GM18520 (cell line): ENCODE results near the gene RAB18.
"Not testable (repeated sequence)": the region's sequence is repeated elsewhere in the genome, so short reads cannot be mapped to it uniquely, and the experiment has no call there.

Source experiments
- ATAC-seq: cut with Tn5 transposase; IDR thresholded peaks from one replicate; pipeline ENCODE4 v1.9.1; 2021; ENCODE audit not compliant: unreplicated experiment

RAB18 gene

GRCh38 chr10:27504007-27504807 lies at the start of gene RAB18:
RAB18 (plus strand) TSS chr10:27504304; CDS start chr10:27504370, 66 bp downstream.
- peak; percentile 93 for ATAC-seq

DNA sequence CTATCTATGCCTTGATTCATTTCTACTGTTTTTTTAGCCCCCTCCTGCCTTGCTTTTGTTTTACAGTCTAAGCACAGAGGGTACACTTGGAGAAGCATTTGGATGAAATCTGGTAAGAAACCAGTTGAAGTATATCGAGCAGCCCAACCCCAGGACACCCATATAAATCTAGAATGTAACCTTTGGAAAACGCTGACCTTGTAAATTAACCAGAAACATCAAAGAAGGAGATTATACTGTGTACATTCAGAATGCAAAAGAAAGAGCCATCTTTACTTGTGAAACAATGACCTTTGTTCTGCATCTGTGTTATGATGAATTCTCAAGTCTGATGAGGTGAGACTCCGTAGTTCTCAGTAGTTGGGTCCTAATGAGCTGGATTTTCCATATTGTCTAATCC lies 49.3 kb upstream of the RAB18 start:
- no peak for ATAC-seq

GRCh38 chr10:27457261-27457945 lies 46.7 kb upstream of the RAB18 start:
- no peak for ATAC-seq

GRCh38 chr10:27457966-27458365 lies 46.1 kb upstream of the RAB18 start:
- ATAC-seq, result no peak

GRCh38 chr10:27461312-27461711 lies 42.8 kb upstream of the RAB18 start:
- no peak for ATAC-seq

DNA sequence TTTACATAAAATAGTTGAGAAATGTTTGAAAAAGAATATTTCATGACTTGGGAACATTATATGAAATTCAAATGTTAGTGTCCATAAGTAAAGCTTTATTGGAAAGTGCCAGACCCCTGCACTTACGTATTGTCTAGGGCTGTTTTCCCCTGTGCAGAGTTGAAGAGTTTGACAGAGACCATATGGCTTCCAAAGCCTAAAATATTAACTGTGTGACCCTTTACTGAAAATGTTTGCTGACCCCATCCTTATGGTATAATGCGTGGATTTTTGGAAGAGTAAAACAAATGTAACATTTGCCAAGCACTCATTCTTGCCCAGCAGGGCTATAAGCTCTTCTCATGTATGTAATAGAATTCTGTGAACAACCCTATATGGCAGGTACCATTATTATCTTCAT lies 40.1 kb upstream of the RAB18 start:
- ATAC-seq, result no peak

GRCh38 chr10:27464993-27465392 lies 39.1 kb upstream of the RAB18 start:
- ATAC-seq, result no peak

DNA sequence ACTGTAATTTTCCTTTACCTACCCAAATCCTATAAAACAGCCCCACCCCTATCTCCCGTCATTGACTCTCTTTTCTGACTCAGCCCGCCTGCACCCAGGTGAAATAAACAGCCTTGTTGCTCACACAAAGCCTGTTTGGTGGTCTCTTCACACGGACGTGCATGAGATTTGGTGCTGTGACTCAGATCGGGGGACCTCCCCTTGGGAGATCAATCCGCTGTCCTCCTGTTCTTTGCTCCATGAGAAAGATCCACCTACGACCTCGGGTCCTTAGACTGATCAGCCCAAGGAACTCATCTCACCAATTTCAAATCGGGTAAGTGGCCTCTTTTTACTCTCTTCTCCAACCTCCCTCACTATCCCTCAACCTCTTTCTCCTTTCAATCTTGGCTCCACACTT lies 38.5 kb upstream of the RAB18 start:
- not testable (repeated sequence) for ATAC-seq

DNA sequence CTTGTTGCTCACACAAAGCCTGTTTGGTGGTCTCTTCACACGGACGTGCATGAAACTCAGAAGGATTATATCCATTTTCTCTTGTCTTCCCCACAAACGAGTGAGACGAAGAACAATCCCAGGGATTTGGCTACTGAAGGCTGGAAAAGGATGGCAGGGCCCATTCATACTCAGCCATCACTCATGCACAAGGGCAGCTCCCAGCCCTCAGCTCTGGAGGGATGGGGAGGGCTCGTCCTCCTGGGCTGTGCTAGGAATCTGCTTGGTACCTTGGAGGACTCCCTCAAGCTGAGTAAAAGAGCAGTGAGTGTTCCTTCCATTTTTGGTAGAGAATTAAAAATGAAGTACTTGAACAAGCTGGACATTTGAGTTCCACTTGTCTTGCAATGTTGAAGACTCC lies 33.2 kb upstream of the RAB18 start:
- no peak for ATAC-seq

DNA sequence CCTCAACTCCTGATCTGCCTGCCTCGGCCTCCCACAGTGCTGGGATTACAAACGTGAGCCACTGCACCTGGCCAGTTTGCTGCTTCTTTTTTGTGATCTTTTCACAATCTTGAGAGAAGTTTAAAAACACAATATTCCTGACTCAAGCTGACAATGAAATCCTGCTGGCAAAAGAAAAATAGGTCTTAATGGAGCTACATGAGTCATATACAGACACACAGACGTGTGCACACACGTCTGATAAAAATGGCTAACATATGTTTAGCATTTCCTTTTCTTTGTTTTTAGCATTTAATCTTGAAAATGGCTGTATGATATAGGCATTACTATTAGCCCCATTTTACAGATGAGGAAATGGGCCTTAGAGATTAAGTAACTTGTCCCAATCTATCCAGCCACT lies 29.4 kb upstream of the RAB18 start:
- ATAC-seq, result no peak

- no peak for ATAC-seq
These were observed 25.1 kb upstream of the RAB18 start for GRCh38 chr10:27479016-27479415.

GRCh38 chr10:27481486-27481885 lies 22.6 kb upstream of the RAB18 start:
- ATAC-seq, result no peak

DNA sequence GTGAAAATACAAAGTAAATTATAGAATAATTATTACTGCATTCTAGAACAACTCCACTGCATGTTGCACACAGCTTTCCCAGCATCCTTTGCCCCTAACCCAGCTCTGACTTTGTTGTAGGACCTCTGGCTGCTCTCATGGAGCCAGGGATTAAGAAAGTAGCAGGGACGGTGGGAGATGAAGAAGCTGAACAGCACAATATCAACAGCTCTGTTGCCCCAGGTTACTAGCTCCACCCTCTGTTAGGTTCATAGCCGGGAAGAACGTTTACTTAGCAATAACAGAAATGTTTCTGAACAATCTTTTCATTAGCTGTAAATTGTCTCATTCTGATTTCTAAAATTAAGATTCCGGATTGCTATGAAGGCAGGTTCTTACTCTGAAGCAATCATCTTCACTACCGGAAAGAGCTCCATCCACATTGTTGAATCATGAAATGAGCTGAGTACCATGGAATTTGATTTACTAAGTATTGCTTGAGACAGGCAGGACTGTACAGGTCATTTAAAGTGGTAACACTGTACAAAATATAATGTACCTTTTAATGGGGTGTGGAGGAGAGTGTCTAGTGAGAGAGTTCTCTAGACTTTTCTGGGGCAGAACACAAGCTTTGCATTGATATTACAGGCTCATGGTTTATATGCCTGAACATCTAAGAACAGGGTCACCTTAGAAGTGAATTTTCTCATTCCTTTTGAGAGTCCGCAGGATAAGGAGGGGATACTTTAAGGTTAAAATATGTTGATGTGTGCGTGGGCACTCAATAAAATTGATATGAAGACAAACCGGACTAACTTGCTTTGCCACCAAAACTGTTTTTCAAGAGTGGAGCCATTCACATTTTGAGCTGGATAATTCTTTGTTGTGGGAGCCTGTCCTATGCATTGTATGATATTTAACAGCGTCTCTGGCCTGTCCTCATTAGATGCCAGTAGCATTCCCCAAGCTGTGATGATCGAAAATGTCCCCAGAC lies 20.8 kb upstream of the RAB18 start:
- no peak for ATAC-seq

DNA sequence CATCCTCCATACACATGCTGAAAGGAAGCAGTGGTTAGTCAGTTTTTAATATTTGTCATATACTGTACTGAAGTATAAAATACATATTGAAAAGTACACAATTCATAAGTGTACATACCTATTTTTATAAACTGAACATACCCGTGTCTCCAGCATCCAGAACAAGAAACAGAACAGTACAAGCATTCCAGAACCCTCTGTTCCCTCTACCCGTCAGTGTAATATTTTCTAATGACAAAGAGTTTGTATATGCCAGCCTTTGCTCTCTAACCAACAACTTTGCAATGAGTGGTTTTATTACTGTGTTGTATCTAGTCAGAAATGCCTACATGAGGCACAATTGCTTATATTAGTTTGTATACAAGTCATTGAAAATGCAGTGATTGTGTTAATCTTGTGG lies 18.7 kb upstream of the RAB18 start:
- no peak for ATAC-seq

GRCh38 chr10:27485986-27486385 lies 18.1 kb upstream of the RAB18 start:
- ATAC-seq, result no peak

DNA sequence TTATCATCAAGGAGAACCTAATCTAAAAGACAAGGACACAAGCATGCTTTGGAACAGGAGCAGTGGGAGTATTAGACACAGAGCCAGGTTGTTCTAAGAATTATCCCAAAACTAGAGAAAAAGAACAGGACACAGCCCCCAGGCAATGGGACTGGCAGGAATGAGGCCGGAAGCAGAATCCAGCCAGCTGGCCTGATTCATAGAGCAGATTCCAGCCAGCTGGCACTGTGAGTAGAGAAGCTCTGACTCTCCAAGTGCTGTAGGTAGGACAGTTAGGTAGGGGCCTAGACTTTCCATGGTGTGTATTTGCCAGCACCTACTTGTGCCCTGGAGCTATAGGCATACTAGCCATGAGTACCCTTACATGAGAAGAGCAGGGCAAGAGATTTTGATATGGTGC lies 13.3 kb upstream of the RAB18 start:
- no peak for ATAC-seq

GRCh38 chr10:27494116-27494805 lies 9.8 kb upstream of the RAB18 start:
- ATAC-seq, result no peak

DNA sequence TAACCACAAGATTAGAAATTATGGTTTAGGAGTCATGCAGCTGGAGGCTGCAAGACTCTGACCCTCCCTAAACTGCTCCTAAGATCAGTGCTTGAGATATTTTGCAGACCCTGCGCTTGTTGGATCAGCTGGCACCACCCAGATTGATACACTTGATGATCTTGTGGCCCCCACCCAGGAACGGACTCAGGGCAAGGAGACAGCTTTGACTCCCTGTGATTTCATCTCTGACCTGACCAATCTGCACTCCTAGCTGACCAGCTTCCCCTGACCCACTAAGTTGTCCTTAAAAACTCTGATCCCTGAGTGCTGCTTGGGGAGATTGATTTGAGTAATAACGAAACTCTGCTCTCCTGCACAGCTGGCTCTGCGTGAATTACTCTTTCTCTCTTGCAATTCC lies 8.0 kb upstream of the RAB18 start:
- no peak for ATAC-seq

GRCh38 chr10:27500096-27500495 lies 4.0 kb upstream of the RAB18 start:
- ATAC-seq, result no peak

DNA sequence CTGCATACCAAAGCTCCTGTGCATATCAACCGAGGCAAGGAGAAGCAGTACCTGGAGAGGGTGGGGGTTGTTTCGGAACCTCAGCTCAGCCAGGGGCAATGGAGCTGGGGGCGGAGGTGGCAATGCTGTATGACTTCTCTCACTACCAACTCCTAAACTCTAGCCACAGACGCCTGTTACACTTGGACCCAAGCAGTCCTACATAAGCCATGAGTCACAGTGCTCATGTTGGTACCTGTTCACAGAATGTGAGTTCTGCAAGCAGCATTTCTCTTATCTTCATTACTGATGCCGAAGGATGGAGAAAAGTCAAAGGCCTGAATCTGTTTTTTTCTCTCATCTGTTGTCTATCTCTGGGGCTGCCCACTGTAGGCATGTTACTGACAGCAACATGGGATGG lies 3.2 kb upstream of the RAB18 start:
- no peak for ATAC-seq

DNA sequence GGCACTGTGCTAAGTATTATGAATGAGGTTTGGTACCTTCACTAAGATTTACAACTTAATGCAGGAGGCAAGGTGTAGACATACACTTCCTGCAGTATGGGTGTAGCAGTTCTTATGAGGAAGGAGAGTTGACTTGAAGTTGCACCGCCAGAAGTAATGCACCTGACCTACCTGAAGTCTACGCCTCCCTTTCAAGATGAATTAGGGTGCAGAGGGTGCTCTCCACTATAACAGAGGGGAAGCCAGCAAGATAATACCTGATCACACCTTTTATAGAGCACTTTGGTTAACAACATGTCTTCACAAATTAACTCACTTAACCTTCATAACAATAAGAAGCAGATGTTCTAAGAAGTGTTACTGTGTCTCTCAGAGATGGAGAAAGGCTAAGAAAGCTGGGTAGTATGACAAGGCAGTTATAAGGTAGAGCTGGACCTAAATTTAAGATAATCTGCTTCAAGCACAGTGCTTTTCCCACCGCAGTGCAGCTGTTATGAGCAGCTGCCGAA lies 552 bp upstream of the RAB18 start:
- ATAC-seq, result no peak
